CD14-positive monocyte (primary cell): ENCODE results near the gene AHR. TPM values are rescaled to one million over a fixed set of nuclear protein-coding genes. Genes with fewer than 3 reads are reported as not detected.

Experiments
- DNase-seq, 3 donors: peaks; one replicate each; pipeline ENCODE4 v3.0.0-alpha.2; 2011 to 2022
- H2AFZ ChIP-seq: 2 replicates; pipeline ENCODE4 v1.6.0; 2012; ENCODE audit warnings: mild to moderate bottlenecking, low read depth, low read length, inconsistent platforms; ENCODE audit not compliant: insufficient read depth, poor library complexity, severe bottlenecking
- H3K27ac ChIP-seq, 2 donors: 1 replicate in 1 of 2; 2 replicates in 1 of 2; pipeline ENCODE4 v1.5.1; 2012 to 2013; ENCODE audit warnings: low read length in 2 of 2, control low read depth in 1 of 2, inconsistent platforms in 1 of 2, low read depth in 1 of 2, mild to moderate bottlenecking in 1 of 2
- H3K27me3 ChIP-seq, 2 donors: one replicate each; pipeline versions ENCODE4 v1.6.0 to v1.6.1; 2011 to 2013; ENCODE audit warnings: low read length in 2 of 2; ENCODE audit not compliant: control insufficient read depth in 2 of 2, insufficient read depth in 2 of 2
- H3K36me3 ChIP-seq, 2 donors: replicated peaks in 1 of 2; 1 replicate in 1 of 2; 2 replicates in 1 of 2; pipeline versions ENCODE4 v1.5.1 to v1.6.1; 2012 to 2013; ENCODE audit warnings: low read length in 2 of 2, control low read depth in 1 of 2, inconsistent platforms in 1 of 2, mild to moderate bottlenecking in 1 of 2; ENCODE audit not compliant: insufficient read depth in 2 of 2, control insufficient read depth in 1 of 2
- H3K4me1 ChIP-seq, 2 donors: 1 replicate in 1 of 2; 2 replicates in 1 of 2; pipeline versions ENCODE4 v1.5.1 to v1.6.1; 2012 to 2013; ENCODE audit warnings: low read length in 2 of 2, control low read depth in 1 of 2, inconsistent platforms in 1 of 2, mild to moderate bottlenecking in 1 of 2, moderate library complexity in 1 of 2; ENCODE audit not compliant: insufficient read depth in 2 of 2, control insufficient read depth in 1 of 2
- H3K4me2 ChIP-seq: replicated peaks from 2 replicates; pipeline ENCODE3; 2012; ENCODE audit warnings: low read length, moderate library complexity, mild to moderate bottlenecking; ENCODE audit not compliant: poor library complexity, severe bottlenecking; ENCODE audit errors: extremely low read depth
- H3K4me3 ChIP-seq, 3 experiments: fragments of 200-600 bp in 1 of 3; sonication (generic) in 1 of 3; replicated peaks in 1 of 3; 1 replicate in 2 of 3; 2 replicates in 1 of 3; pipeline ENCODE4 v1.5.1; 2011 to 2013; ENCODE audit warnings: low read length in 3 of 3, mild to moderate bottlenecking in 3 of 3, control low read depth in 2 of 3, low read depth in 2 of 3, inconsistent platforms in 1 of 3, moderate library complexity in 1 of 3
- H3K79me2 ChIP-seq: 2 replicates; pipeline ENCODE4 v1.6.0; 2012; ENCODE audit warnings: mild to moderate bottlenecking, control low read depth, inconsistent platforms, low read length, moderate library complexity; ENCODE audit not compliant: insufficient read depth
- H3K9ac ChIP-seq: 2 replicates; pipeline ENCODE4 v1.6.0; 2017; ENCODE audit warnings: low read length, mild to moderate bottlenecking; ENCODE audit not compliant: insufficient read depth, poor library complexity, severe bottlenecking
- H3K9me3 ChIP-seq, 2 donors: replicated peaks in 1 of 2; 1 replicate in 1 of 2; 2 replicates in 1 of 2; pipeline versions ENCODE4 v1.5.1 to v1.6.1; 2012 to 2013; ENCODE audit warnings: low read length in 2 of 2, control low read depth in 1 of 2; ENCODE audit not compliant: control insufficient read depth in 1 of 2, insufficient read depth in 1 of 2
- H4K20me1 ChIP-seq: 2 replicates; pipeline ENCODE4 v1.6.0; 2012; ENCODE audit warnings: mild to moderate bottlenecking, low read length, control low read depth, moderate library complexity; ENCODE audit not compliant: insufficient read depth
- H3K27ac Mint-ChIP-seq, 7 donors: one replicate each; pipeline ENCODE4 v1.8.0; 2020; ENCODE audit warnings: mild to moderate bottlenecking in 7 of 7, mixed read lengths in 7 of 7, moderate library complexity in 6 of 7, inconsistent platforms in 2 of 7
- H3K27me3 Mint-ChIP-seq, 3 donors: one replicate each; pipeline ENCODE4 v1.8.0; 2021 to 2022; ENCODE audit warnings: low read depth in 3 of 3, mild to moderate bottlenecking in 3 of 3, mixed read lengths in 3 of 3, moderate library complexity in 3 of 3, inconsistent platforms in 1 of 3
- H3K36me3 Mint-ChIP-seq, 2 donors: one replicate each; pipeline ENCODE4 v1.8.0; 2020; ENCODE audit warnings: mixed read lengths in 2 of 2, inconsistent platforms in 1 of 2, mild to moderate bottlenecking in 1 of 2
- H3K4me1 Mint-ChIP-seq: one replicate; pipeline ENCODE4 v1.8.0; 2020; ENCODE audit warnings: mild to moderate bottlenecking, mixed read lengths
- H3K4me3 Mint-ChIP-seq, 2 donors: one replicate each; pipeline ENCODE4 v1.8.0; 2020; ENCODE audit warnings: mild to moderate bottlenecking in 2 of 2, mixed read lengths in 2 of 2, moderate library complexity in 1 of 2
- H3K9me3 Mint-ChIP-seq, 7 donors: one replicate each; pipeline ENCODE4 v1.8.0; 2020 to 2022; ENCODE audit warnings: mixed read lengths in 7 of 7, mild to moderate bottlenecking in 6 of 7, moderate library complexity in 6 of 7, inconsistent platforms in 2 of 7
- WGBS: methylation state at CpG from one replicate; pipeline ENCODE4 v1.1.5; 2013; ENCODE audit warnings: missing lambda C conversion rate; ENCODE audit not compliant: insufficient coverage; 5-methylcytosine and 5-hydroxymethylcytosine counted together
- intact Hi-C, 2 donors: fragments of 100-400 bp; cut with micrococcal nuclease; formaldehyde crosslinking; loops; one replicate each; pipeline versions ENCODE4 v1.15.0 to v1.15.1; 2023
- polyA plus RNA-seq, 3 donors: library from polyadenylated mRNA; depleted of rRNA in 1 of 3; unstranded in 2 of 3; stranded (reverse) in 1 of 3; fragments of 300-500 nt in 2 of 3; fragments of >200 nt in 1 of 3; fragmentation: Illumina TruSeq in 2 of 3; gene quantifications; 1 replicate in 2 of 3; 2 replicates in 1 of 3; pipeline ENCODE4 v1.2.3, GENCODE V29; 2012 to 2021
- TF ChIP-seq, protein P1 (sequence below): fragments of 200-600 bp; IDR thresholded peaks from one replicate; pipeline ENCODE4 v1.8.0; 2022; ENCODE audit warnings: antibody characterized with exemption, mild to moderate bottlenecking

AHR gene
- polyA plus RNA-seq, 3 donors, result 42.4 to 56.6 (median 54.1) TPM

DNA sequence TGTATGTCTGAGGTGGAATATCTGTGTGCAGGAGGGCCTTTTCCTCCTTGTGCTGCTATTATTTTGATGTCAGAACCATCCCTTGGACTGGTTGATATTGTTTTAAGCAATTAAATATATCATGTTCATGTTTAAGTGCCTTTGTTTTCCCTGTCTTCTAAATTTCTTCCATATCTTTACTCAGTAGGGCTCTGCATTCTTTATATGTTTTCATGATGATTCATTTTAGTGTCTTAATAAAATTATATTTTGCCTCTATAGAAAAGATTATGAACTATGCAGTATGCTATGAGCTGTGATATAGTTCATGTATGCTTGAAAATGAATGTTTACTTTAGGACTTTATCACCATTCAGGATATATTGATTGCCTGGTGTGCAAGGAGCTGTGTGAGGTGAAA is 34.8 kb downstream of the AHR start:
- Mint-ChIP-seq H3K27ac (no peak overlapping the region), H3K4me1 (no peaks in the 10 kb centered on the region), H3K36me3 (peaks cover 68 to 82% of the 10 kb centered on the region in 2 donors), H3K4me3 (no peak overlapping the region), H3K9me3 (peaks cover 0 to 7% (median 5%) of the 10 kb centered on the region in 7 donors), H3K27me3 (no peaks in the 10 kb centered on the region)
- Histone ChIP-seq H3K4me3 (no peak overlapping the region), H2AFZ (no peak overlapping the region), H3K36me3 (peaks cover 87 to 88% of the 10 kb centered on the region in 2 donors), H3K27me3 (no peaks in the 10 kb centered on the region), H3K9ac (no peak overlapping the region), H3K9me3 (no peaks in the 10 kb centered on the region), H4K20me1 (peaks cover 78% of the 10 kb centered on the region), H3K4me2 (no peak overlapping the region), H3K27ac (no peak overlapping the region), H3K79me2 (no peaks in the 10 kb centered on the region), H3K4me1 (no peaks in the 10 kb centered on the region)
- intact Hi-C loops, result no loop called here
- no peak for DNase-seq
- TF ChIP-seq, protein P1, sequence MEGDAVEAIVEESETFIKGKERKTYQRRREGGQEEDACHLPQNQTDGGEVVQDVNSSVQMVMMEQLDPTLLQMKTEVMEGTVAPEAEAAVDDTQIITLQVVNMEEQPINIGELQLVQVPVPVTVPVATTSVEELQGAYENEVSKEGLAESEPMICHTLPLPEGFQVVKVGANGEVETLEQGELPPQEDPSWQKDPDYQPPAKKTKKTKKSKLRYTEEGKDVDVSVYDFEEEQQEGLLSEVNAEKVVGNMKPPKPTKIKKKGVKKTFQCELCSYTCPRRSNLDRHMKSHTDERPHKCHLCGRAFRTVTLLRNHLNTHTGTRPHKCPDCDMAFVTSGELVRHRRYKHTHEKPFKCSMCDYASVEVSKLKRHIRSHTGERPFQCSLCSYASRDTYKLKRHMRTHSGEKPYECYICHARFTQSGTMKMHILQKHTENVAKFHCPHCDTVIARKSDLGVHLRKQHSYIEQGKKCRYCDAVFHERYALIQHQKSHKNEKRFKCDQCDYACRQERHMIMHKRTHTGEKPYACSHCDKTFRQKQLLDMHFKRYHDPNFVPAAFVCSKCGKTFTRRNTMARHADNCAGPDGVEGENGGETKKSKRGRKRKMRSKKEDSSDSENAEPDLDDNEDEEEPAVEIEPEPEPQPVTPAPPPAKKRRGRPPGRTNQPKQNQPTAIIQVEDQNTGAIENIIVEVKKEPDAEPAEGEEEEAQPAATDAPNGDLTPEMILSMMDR, result no peak

GRCh38 chr7:17336168-17336567 is 37.7 kb downstream of the AHR start:
- H3K9me3 Mint-ChIP-seq, result peaks cover 0 to 7% (median 5%) of the 10 kb centered on the region in 7 donors
- WGBS, result no CpG with 5 or more reads among the region's 4 CpGs
- DNase-seq, result no peak
- no peaks in the 10 kb centered on the region for H3K4me1 Mint-ChIP-seq
- no peaks in the 10 kb centered on the region for H3K4me1 ChIP-seq
- H3K4me3 ChIP-seq, result no peak overlapping the region
- no peaks in the 10 kb centered on the region for H3K27me3 Mint-ChIP-seq
- H4K20me1 ChIP-seq, result peaks cover 72% of the 10 kb centered on the region
- H3K4me3 Mint-ChIP-seq, result no peak overlapping the region
- intact Hi-C loops, result no loop called here
- H3K36me3 ChIP-seq, result peaks cover 86% of the 10 kb centered on the region in 2 donors
- no peak overlapping the region for H3K4me2 ChIP-seq
- no peaks in the 10 kb centered on the region for H3K9me3 ChIP-seq
- no peak overlapping the region for H3K27ac ChIP-seq
- TF ChIP-seq, protein P1, result no peak
- H3K27me3 ChIP-seq, result no peaks in the 10 kb centered on the region
- no peak overlapping the region for H3K27ac Mint-ChIP-seq
- H3K79me2 ChIP-seq, result peaks cover 5% of the 10 kb centered on the region
- peaks cover 62 to 80% of the 10 kb centered on the region in 2 donors for H3K36me3 Mint-ChIP-seq
- no peak overlapping the region for H2AFZ ChIP-seq
- H3K9ac ChIP-seq, result no peak overlapping the region
